Epithelial cell of umbilical artery (primary cell): Measurements from ENCODE around the gene PLA1A. TPM values are rescaled to one million over a fixed set of nuclear protein-coding genes. Genes with fewer than 3 reads are reported as not detected.

ENCODE experiments used
- total RNA-seq: library from RNA; depleted of rRNA; stranded (reverse); fragments of >200 nt; gene quantifications from 2 replicates; pipeline ENCODE4 v1.2.3, GENCODE V29; 2014

PLA1A gene
- total RNA-seq: 0.65 and 1.1 TPM in 2 replicates

GRCh38 chr3:119597548-119598288, at the start of gene PLA1A:
Gene PLA1A (plus strand): TSS chr3:119597885. CDS start chr3:119597914, 29 bp downstream.

GRCh38 chr3:119559441-119559963, 38.2 kb upstream of the PLA1A start, which contains the start of gene CD80:
Gene CD80 (minus strand): TSS chr3:119559614. CDS start chr3:119557728, 1,886 bp downstream.

GRCh38 chr3:119579366-119580066, 18.2 kb upstream of the PLA1A start, which contains the start of gene ADPRH:
Gene ADPRH (plus strand): TSS chr3:119579492. CDS start chr3:119582170, 2,678 bp downstream.

GRCh38 chr3:119660474-119661440, 63.1 kb downstream of the PLA1A start, which contains the start of gene POPDC2:
Gene POPDC2 (minus strand): TSS chr3:119660589. CDS start chr3:119660423, 166 bp downstream.

GRCh38 chr3:119676771-119677640, 79.3 kb downstream of the PLA1A start, which contains the start of gene COX17:
Gene COX17 (minus strand): TSS chr3:119677406. CDS start chr3:119677310, 96 bp downstream.

Other genes starting within 250 kb of the PLA1A start
- gene TMEM39A, start 134.3 kb upstream of the PLA1A start, total RNA-seq: 26.6 and 59.7 TPM in 2 replicates
- 15.9 and 42.6 TPM in 2 replicates for gene POGLUT1, start 128.9 kb upstream of the PLA1A start, total RNA-seq
- gene TIMMDC1, start 99.3 kb upstream of the PLA1A start, total RNA-seq: 57.3 and 57.5 TPM in 2 replicates
- gene CD80, start 38.3 kb upstream of the PLA1A start, total RNA-seq: not detected in 2 replicates
- 5.2 and 7.1 TPM in 2 replicates for gene ADPRH, start 18.4 kb upstream of the PLA1A start, total RNA-seq
- 0.65 TPM in 1 of 2 replicates, not detected in the other for gene POPDC2, start 62.7 kb downstream of the PLA1A start, total RNA-seq
- 6.7 and 20.1 TPM in 2 replicates for gene COX17, start 79.5 kb downstream of the PLA1A start, total RNA-seq
- 0.65 and 0.76 TPM in 2 replicates for gene CFAP91, start 105.1 kb downstream of the PLA1A start, total RNA-seq
- gene NR1I2, start 184.2 kb downstream of the PLA1A start, total RNA-seq: 0.15 TPM in 1 of 2 replicates, not detected in the other